ENCODE data around the gene TNFRSF13B.
"Not testable (repeated sequence)": the region's sequence is repeated elsewhere in the genome, so short reads cannot be mapped to it uniquely, and the experiment has no call there.

GRCh38 chr17:16897211-16897896 lies 74.6 kb downstream of the TNFRSF13B start:
- TF ChIP-seq CTCF (IDR thresholded peaks at IDR 0.05; ENCODE audit: insufficient read depth, low read length); SPI1 (IDR thresholded peaks at IDR 0.05; ENCODE audit: borderline replicate concordance, low read depth); GABPA (IDR thresholded peaks at IDR 0.05; ENCODE audit: low read depth); POLR2AphosphoS5 (IDR thresholded peaks at IDR 0.05; ENCODE audit: low read depth): not testable (repeated sequence)
- TF ChIP-seq, protein P1, sequence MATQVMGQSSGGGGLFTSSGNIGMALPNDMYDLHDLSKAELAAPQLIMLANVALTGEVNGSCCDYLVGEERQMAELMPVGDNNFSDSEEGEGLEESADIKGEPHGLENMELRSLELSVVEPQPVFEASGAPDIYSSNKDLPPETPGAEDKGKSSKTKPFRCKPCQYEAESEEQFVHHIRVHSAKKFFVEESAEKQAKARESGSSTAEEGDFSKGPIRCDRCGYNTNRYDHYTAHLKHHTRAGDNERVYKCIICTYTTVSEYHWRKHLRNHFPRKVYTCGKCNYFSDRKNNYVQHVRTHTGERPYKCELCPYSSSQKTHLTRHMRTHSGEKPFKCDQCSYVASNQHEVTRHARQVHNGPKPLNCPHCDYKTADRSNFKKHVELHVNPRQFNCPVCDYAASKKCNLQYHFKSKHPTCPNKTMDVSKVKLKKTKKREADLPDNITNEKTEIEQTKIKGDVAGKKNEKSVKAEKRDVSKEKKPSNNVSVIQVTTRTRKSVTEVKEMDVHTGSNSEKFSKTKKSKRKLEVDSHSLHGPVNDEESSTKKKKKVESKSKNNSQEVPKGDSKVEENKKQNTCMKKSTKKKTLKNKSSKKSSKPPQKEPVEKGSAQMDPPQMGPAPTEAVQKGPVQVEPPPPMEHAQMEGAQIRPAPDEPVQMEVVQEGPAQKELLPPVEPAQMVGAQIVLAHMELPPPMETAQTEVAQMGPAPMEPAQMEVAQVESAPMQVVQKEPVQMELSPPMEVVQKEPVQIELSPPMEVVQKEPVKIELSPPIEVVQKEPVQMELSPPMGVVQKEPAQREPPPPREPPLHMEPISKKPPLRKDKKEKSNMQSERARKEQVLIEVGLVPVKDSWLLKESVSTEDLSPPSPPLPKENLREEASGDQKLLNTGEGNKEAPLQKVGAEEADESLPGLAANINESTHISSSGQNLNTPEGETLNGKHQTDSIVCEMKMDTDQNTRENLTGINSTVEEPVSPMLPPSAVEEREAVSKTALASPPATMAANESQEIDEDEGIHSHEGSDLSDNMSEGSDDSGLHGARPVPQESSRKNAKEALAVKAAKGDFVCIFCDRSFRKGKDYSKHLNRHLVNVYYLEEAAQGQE (IDR thresholded peaks at IDR 0.05; ENCODE audit: insufficient replicate concordance, low read depth) = not testable (repeated sequence)
